Activated CD4-positive, alpha-beta memory T cell treated with anti-CD3 and anti-CD28 coated beads for 36 hours (primary cell): Measurements from ENCODE around the gene UMODL1. TPM values are rescaled to one million over a fixed set of nuclear protein-coding genes. Genes with fewer than 3 reads are reported as not detected.

Experiments used
- CTCF ChIA-PET: fragments of 350-600 bp; sonication (Branson Sonifier 250); formaldehyde crosslinking; loops from one replicate; lab custom pipeline; 2021; ENCODE audit warnings: antibody characterized with exemption, inconsistent platforms; lab: Charles Lee
- POLR2A ChIA-PET: fragments of 350-600 bp; sonication (Branson Sonifier 250); formaldehyde crosslinking; loops from one replicate; lab custom pipeline; 2021; ENCODE audit warnings: antibody characterized with exemption; lab: Charles Lee
- DNase-seq: peaks from one replicate; pipeline ENCODE4 v3.0.0-alpha.2; 2020
- H3K27ac Mint-ChIP-seq: one replicate; pipeline ENCODE4 v1.8.0; 2021; ENCODE audit warnings: mixed read lengths
- H3K27me3 Mint-ChIP-seq: one replicate; pipeline ENCODE4 v1.8.0; 2021; ENCODE audit warnings: mixed read lengths
- H3K36me3 Mint-ChIP-seq: one replicate; pipeline ENCODE4 v1.8.0; 2021; ENCODE audit warnings: mixed read lengths
- H3K4me1 Mint-ChIP-seq: one replicate; pipeline ENCODE4 v1.8.0; 2021; ENCODE audit warnings: low read depth, mixed read lengths
- H3K4me3 Mint-ChIP-seq: one replicate; pipeline ENCODE4 v1.8.0; 2021; ENCODE audit warnings: mild to moderate bottlenecking, mixed read lengths
- H3K9me3 Mint-ChIP-seq: one replicate; pipeline ENCODE4 v1.8.0; 2021; ENCODE audit warnings: mixed read lengths
- intact Hi-C: fragments of 100-400 bp; cut with micrococcal nuclease; formaldehyde crosslinking; loops from one replicate; pipeline ENCODE4 v1.15.1; 2023
- total RNA-seq, 2 experiments: library from RNA; stranded (reverse); gene quantifications; one replicate each; pipeline ENCODE4 v1.2.3, GENCODE V29; 2021

UMODL1 gene
- total RNA-seq, 2 experiments from 2014 or later = not detected

DNA sequence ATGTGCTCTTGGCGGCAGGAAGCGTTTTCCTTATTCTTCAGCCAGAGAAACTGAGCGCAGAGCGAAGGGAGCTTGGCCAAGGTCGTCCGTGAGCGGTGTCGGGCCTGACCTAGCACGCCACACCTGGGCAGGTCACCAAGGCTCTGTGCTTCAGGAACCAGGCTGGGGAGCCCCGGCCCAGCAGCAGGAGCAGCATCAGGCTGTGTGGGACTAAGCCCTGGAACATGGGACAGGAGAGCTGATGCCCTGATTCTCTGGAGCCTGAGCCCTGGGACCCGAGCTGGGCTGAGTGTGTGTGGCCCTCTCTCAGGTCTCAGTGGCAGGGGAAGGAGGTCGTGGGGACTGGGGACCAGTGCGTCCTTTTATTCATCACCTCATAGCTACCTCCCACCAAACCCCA, 82.6 kb downstream of the UMODL1 start:
- Mint-ChIP-seq H3K27ac (no peak overlapping the region), H3K36me3 (no peaks in the 10 kb centered on the region), H3K4me3 (no peak overlapping the region), H3K9me3 (no peaks in the 10 kb centered on the region), H3K27me3 (no peaks in the 10 kb centered on the region), H3K4me1 (no peaks in the 10 kb centered on the region)
- POLR2A ChIA-PET = no interaction called here
- intact Hi-C loops = no loop called here
- DNase-seq = peak; percentile 4
- CTCF ChIA-PET = interaction anchor here (0.6 to 3.1 kb wide), 4 partner anchors 8 to 157 kb away, joined by 3 to 16 read pairs (median 3); no protein-coding TSS in a partner anchor

DNA sequence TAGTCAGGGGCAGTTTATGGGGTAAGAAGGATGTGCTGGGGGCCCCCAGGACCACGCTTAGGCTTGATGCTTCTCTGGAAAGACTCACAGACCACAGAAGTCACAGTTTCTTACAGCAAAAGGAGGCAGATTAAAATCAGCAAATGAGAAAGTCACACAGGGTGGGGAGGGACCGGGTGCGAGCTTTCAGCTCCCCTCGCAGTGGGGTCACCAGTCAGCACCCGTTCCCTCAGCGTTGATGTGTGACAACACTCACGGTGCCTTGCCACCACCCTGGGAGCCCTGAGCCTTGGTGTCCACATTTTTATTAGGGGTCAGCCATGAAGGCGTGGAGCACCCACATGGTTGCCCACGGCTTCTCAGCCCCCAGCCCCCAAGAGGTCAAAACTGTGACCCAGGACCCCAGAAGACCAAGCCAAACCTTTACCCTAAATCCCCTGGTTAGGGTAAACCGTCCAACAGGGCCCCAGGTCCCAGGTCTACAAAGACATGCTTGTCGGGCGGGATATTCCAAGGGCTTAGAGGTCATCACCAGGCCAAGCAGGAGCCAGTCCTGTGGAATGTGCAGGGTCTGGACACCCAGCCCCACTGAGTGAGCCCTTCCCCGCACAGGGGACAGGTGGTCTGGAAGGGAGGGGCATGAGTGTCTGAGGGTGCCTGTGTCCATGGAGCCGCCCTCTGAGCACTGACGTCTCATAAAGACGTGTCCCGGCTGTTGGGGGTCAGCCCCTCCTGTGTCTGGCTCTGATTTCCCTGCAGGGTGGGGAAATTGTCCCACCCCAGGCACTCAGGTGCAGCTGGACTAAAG, 83.3 kb downstream of the UMODL1 start:
- ChIA-PET POLR2A (no interaction called here), CTCF (interaction anchor here (0.6 to 3.1 kb wide), 5 partner anchors 9 to 157 kb away, joined by 3 to 16 read pairs (median 3); no protein-coding TSS in a partner anchor)
- no peaks in the 10 kb centered on the region for H3K36me3 Mint-ChIP-seq
- DNase-seq = no peak
- no peak overlapping the region for H3K27ac Mint-ChIP-seq
- H3K4me1 Mint-ChIP-seq = no peaks in the 10 kb centered on the region
- no peaks in the 10 kb centered on the region for H3K9me3 Mint-ChIP-seq
- intact Hi-C loops = no loop called here
- H3K4me3 Mint-ChIP-seq = no peak overlapping the region
- H3K27me3 Mint-ChIP-seq = no peaks in the 10 kb centered on the region

DNA sequence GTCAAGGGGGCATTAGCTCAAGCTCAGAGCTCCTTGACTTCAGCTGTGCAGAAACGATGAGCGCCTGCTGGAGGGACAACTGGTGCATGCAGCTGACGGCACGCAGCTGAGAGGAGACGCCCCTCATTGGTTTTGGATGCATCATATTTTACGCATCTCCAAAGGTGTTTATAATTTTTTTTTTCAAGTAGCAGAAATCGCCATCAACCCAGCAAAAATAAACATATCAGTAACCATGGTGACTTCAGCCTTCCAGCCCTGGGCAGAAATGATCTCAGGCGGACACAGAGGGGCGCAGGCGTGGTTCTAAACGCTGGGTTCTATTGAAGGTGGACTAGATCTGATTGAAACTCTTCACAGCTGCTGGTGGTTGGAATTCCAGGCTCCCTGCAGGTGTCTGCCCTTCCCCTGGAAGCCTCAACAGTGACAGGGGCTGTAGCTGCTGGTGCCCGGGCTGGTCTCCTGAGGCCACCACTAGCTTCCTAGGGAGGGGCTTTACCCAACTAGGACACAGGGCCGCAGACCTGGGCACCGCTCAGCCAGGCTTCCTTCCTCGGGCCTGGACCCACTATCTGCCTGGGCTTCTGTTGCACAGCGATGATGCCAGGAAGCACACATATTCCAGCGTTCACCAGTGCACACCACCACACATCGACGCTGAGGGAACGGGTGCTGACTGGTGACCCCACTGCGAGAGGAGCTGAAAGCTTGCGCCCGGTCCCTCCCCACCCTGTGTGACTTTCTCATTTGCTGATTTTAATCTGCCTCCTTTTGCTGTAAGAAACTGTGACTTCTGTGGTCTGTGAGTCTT, 84.1 kb downstream of the UMODL1 start:
- Mint-ChIP-seq H3K27ac (no peak overlapping the region), H3K4me3 (no peak overlapping the region), H3K9me3 (no peaks in the 10 kb centered on the region), H3K36me3 (no peaks in the 10 kb centered on the region), H3K27me3 (no peaks in the 10 kb centered on the region), H3K4me1 (no peaks in the 10 kb centered on the region)
- ChIA-PET POLR2A (no interaction called here), CTCF (interaction anchor here (1.1 to 2.0 kb wide), 2 partner anchors 104 to 156 kb away, joined by 3 to 8 read pairs; no protein-coding TSS in a partner anchor)
- DNase-seq = no peak
- intact Hi-C loops = no loop called here

DNA sequence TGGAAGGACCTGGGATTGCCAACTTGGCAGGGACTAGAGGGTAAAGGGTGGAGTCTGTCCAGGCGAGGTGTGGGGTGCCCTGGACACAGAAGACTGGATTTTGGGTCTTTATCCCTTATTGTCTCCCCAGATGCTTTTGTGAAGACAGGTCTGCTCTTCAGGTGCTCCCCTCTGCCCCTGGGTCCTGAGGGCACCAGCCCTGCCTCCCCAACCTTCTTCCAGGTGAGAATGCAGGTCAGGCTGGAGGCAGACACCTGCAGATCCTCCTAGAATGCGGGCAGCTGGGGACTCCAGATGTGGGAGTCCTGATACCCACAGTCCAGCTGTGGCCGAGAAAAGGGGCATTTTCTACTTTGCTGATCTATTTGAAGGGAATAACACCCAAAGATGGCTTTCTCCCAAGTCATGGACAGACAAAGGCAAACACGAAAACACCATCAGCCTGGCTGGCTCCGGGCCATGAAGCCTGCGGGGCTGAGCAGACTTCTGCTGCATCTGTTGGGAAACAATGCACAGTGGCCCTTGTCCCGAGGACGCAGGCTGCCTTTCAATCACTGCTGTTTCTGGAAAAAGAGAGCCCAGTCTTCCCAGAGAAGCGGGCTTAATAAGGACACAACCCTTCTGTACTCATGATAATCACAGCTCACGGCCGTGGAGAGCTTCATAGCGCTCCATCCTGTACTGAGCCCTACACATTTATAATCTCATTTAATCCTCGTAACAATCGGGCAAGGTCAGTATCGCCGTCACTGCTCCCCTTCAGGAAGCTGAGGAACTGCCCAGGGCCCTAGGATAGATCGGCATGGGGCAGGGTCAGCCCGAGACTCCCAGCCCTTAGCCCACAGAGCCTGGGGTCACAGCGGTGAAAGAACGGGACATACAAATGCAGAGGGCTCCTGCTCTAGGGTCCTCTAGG, 85.8 kb downstream of the UMODL1 start:
- Mint-ChIP-seq H3K27me3 (no peaks in the 10 kb centered on the region), H3K36me3 (no peaks in the 10 kb centered on the region), H3K27ac (no peak overlapping the region), H3K4me3 (no peak overlapping the region), H3K9me3 (no peaks in the 10 kb centered on the region), H3K4me1 (peaks cover 9% of the 10 kb centered on the region)
- intact Hi-C loops = no loop called here
- CTCF ChIA-PET = interaction anchor here (0.9 to 2.8 kb wide), 4 partner anchors 11 to 103 kb away, joined by 3 to 12 read pairs (median 5); no protein-coding TSS in a partner anchor
- DNase-seq = peak; percentile 3
- POLR2A ChIA-PET = no interaction called here

DNA sequence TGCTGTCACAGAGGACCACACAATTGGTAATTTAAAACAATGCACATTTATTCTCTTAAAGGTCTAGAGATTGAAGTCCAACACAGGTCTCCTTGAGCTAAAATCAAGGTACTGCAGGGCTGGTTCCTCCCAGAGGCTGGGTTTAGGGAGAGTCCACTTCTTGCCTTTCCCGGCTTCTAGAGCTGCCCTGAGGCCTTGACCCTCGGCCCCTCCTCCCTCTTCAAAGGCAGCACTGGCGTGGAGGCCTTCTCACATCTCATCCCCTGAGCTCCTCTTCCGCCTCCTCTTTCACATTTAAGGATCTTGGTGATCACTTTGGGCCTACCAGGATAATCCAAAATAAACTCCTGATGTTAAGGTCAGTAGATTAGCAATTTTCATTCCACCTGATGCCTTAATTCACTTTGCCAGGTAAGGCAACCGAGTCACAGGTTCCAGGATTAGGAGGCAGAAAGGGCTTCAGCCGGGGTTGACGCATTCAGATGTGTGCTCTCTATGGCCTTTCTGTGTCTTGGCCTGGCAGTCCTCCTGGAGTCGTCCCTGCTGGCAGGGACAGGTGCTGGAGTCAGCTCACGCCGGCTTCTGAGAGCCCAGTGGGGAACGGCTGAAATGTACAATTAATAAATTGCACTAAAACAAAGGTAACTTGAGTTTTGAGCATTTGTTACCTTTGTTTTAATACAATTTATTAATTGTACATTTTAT, 86.6 kb downstream of the UMODL1 start:
- peaks cover 13% of the 10 kb centered on the region for H3K4me1 Mint-ChIP-seq
- H3K27ac Mint-ChIP-seq = no peak overlapping the region
- DNase-seq = no peak
- intact Hi-C loops = no loop called here
- no peaks in the 10 kb centered on the region for H3K36me3 Mint-ChIP-seq
- ChIA-PET POLR2A (no interaction called here), CTCF (interaction anchor here (1.0 to 2.8 kb wide), 4 partner anchors 9 to 102 kb away, joined by 3 to 12 read pairs (median 5); no protein-coding TSS in a partner anchor)
- no peaks in the 10 kb centered on the region for H3K9me3 Mint-ChIP-seq
- H3K4me3 Mint-ChIP-seq = no peak overlapping the region
- H3K27me3 Mint-ChIP-seq = no peaks in the 10 kb centered on the region

DNA sequence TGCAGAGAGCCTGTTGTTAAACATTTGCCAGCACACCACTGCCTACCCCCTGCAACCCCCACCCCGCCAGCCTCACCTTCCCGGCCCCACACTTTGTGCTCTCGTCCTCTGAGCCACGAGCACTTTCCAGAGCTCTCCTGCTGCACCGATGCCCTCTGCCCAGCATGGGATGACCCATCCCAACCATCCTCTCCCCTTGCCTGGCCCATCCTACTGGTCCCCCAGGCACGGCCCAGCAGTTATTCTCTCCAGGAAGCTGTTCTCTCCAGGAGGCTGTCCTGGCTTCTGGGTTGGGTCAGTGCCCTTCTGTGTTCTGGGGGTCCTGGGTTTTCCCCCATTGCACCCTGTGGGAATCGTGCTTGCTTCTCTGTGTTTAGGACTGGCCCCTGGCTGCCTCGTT, 87.7 kb downstream of the UMODL1 start:
- no peaks in the 10 kb centered on the region for H3K9me3 Mint-ChIP-seq
- peaks cover 13% of the 10 kb centered on the region for H3K4me1 Mint-ChIP-seq
- H3K36me3 Mint-ChIP-seq = no peaks in the 10 kb centered on the region
- H3K27me3 Mint-ChIP-seq = no peaks in the 10 kb centered on the region
- H3K4me3 Mint-ChIP-seq = no peak overlapping the region
- ChIA-PET CTCF (interaction anchor here (1.8 to 2.8 kb wide), 2 partner anchors 13 to 101 kb away, joined by 6 to 12 read pairs; no protein-coding TSS in a partner anchor), POLR2A (no interaction called here)
- H3K27ac Mint-ChIP-seq = no peak overlapping the region
- DNase-seq = no peak
- intact Hi-C loops = no loop called here

DNA sequence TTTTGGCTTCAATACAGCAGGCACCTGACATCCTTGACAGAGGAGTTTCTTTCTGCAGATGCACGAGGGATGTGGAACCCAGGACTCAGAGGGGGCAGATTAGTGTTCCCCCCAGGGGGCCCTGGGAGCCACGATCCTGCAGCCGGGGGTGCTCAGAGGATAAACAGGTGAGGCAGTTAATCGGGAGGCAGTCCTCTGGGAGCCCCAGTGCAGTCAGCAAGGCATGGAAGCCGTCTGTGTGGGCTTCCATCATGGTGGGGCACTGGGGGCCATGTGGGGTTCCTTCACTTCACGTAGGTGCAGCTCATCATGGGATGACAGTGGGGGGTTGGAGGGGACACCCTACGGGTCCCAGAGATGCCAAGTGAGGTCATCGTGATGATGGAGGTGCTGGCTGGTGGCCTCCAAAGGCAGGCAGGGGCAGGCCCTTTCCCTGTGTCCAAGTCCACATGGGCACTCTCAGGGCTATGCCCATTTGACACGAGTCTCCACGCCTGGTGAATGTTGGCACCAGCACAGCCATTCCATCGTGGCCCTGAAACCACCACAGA, 88.5 kb downstream of the UMODL1 start:
- Mint-ChIP-seq H3K9me3 (no peaks in the 10 kb centered on the region), H3K4me3 (no peak overlapping the region), H3K27ac (no peak overlapping the region), H3K4me1 (peaks cover 13% of the 10 kb centered on the region), H3K27me3 (no peaks in the 10 kb centered on the region), H3K36me3 (no peaks in the 10 kb centered on the region)
- intact Hi-C loops = loop anchor here (5.0 kb wide), 1 partner anchor 293 kb away; no protein-coding TSS in a partner anchor
- POLR2A ChIA-PET = no interaction called here
- DNase-seq = peak; percentile 6
- CTCF ChIA-PET = interaction anchor here (0.9 to 2.8 kb wide), 2 partner anchors 14 to 99 kb away, joined by 3 to 12 read pairs; no protein-coding TSS in a partner anchor

DNA sequence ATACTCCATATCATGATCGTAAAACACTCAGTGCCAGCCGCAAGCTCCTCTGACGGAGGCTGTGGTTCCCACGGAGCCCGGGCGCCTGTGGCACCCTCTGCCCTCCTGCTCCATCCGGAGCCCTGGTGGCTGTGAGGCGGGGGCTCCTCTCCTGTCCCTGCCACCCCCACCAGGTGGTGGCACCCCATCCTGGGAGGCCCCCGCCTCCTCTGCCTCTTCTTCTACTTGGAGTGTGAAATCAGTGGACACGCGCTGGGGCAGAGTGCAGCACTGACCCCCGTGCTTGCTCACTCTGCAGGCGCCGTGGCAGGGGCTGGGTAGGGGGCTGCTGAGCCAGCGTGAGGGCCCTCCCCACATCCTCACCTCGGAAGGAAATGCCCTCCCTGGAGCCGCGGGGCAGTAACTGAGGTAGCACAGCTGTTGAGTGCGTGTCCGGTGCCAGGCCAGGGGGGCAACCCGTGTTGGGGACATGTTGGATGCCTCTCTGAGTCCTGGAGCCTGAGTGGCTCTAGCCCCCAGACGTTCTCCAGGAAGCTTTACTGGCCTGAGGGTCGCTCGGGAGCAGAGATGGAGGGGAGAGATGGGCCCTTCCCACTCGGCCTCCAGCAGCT, 89.1 kb downstream of the UMODL1 start:
- no peaks in the 10 kb centered on the region for H3K36me3 Mint-ChIP-seq
- POLR2A ChIA-PET = no interaction called here
- no peak for DNase-seq

DNA sequence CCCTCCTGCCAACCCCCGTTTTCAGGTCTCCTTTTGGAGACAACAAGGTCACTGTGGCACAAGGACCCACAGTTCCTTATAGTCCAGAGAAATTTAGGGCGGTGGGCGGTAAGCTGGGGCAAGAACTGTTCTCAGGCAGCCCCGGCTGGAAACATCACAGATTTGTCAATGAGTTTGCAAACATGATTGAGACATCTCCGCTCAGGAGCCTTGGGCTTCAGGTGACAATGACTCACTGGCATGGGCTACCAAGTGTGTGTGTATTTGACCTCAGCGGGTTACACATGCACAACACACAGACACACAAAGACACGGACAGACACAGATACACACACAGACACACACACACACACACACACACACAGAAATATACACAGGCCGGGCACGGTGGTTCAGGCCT, 89.6 kb downstream of the UMODL1 start:
- Mint-ChIP-seq H3K36me3 (no peaks in the 10 kb centered on the region), H3K27ac (no peak overlapping the region), H3K4me1 (peaks cover 13% of the 10 kb centered on the region), H3K27me3 (no peaks in the 10 kb centered on the region), H3K4me3 (no peak overlapping the region), H3K9me3 (no peaks in the 10 kb centered on the region)
- intact Hi-C loops = loop anchor here (5.0 kb wide), 1 partner anchor 292 kb away; no protein-coding TSS in a partner anchor
- DNase-seq = no peak
- ChIA-PET CTCF (interaction anchor here (1.3 kb wide), 1 partner anchor 98 kb away, joined by 7 read pairs; no protein-coding TSS in a partner anchor), POLR2A (no interaction called here)

More for the DNA sequence above, 89.1 kb downstream of the UMODL1 start:
- CTCF ChIA-PET = interaction anchor here (0.9 to 1.3 kb wide), 2 partner anchors 98 to 99 kb away, joined by 3 to 7 read pairs; no protein-coding TSS in a partner anchor
- no peak overlapping the region for H3K4me3 Mint-ChIP-seq
- no peaks in the 10 kb centered on the region for H3K9me3 Mint-ChIP-seq
- peaks cover 13% of the 10 kb centered on the region for H3K4me1 Mint-ChIP-seq
- no peaks in the 10 kb centered on the region for H3K27me3 Mint-ChIP-seq
- no peak overlapping the region for H3K27ac Mint-ChIP-seq
- intact Hi-C loops = loop anchor here (5.0 kb wide), 1 partner anchor 292 kb away; no protein-coding TSS in a partner anchor

DNA sequence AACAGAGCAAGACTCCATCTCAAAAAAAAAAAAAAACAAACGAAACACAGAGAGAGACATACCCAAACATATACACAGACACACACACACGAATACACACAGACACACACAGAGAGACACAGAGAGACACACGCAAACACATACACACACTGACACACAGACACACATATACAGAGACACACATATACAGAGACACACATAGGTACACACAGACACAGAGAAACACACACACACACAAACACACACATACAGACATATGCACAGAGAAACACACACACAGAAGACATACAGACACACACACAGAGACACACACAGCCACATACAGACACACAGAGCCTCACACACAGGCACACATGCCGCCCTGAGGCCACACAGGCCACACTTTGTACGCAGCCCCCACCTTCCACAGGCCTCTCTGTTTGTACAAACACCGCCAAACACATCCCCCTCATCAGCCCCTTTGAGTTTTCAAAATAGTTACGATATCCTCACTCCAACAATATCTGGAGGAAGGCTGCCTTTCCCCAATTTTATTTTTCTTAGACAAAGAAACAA, 90.4 kb downstream of the UMODL1 start:
- H3K27ac Mint-ChIP-seq = no peak overlapping the region
- POLR2A ChIA-PET = no interaction called here
- no peaks in the 10 kb centered on the region for H3K27me3 Mint-ChIP-seq
- no peak overlapping the region for H3K4me3 Mint-ChIP-seq
- intact Hi-C loops = loop anchor here (5.0 kb wide), 1 partner anchor 291 kb away; no protein-coding TSS in a partner anchor
- DNase-seq = no peak
- no peaks in the 10 kb centered on the region for H3K36me3 Mint-ChIP-seq
- H3K9me3 Mint-ChIP-seq = no peaks in the 10 kb centered on the region
- CTCF ChIA-PET = interaction anchor here (1.3 kb wide), 1 partner anchor 97 kb away, joined by 7 read pairs; no protein-coding TSS in a partner anchor
- peaks cover 13% of the 10 kb centered on the region for H3K4me1 Mint-ChIP-seq
